Measurements from ENCODE around the gene SHROOM4.

DNA sequence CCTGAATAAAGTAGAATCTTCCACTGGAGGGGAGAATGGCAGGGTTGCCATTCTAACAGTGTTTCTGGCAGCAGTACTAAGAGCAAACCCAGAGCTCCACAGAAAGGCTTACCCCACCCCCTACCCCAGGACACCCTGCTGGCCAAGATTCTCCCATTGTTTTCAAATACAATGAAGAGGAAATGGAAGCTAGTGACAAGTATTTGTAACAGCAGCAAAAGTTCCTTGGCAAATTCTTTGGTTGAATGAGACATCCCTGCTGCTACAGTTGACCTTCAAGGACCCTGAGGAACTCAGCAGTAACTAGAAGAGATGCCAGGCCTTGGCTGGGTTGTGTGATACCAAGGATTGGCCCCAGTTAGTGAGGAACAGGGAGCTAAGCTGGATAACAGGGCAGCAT lies 219.2 kb downstream of the SHROOM4 start:
- TF ChIP-seq, protein P1, sequence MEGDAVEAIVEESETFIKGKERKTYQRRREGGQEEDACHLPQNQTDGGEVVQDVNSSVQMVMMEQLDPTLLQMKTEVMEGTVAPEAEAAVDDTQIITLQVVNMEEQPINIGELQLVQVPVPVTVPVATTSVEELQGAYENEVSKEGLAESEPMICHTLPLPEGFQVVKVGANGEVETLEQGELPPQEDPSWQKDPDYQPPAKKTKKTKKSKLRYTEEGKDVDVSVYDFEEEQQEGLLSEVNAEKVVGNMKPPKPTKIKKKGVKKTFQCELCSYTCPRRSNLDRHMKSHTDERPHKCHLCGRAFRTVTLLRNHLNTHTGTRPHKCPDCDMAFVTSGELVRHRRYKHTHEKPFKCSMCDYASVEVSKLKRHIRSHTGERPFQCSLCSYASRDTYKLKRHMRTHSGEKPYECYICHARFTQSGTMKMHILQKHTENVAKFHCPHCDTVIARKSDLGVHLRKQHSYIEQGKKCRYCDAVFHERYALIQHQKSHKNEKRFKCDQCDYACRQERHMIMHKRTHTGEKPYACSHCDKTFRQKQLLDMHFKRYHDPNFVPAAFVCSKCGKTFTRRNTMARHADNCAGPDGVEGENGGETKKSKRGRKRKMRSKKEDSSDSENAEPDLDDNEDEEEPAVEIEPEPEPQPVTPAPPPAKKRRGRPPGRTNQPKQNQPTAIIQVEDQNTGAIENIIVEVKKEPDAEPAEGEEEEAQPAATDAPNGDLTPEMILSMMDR (IDR thresholded peaks at IDR 0.05; ENCODE audit: low read length): no peak
- TF ChIP-seq EZH2phosphoT487 (IDR thresholded peaks at IDR 0.05; ENCODE audit: low read length): no peak

All from MM.1S (cell line).